Panc1 (cell line): ENCODE measurements around the gene RAB11FIP3. TPM values are rescaled to one million over a fixed set of nuclear protein-coding genes. Genes with fewer than 3 reads are reported as not detected.

Experiments used
- ATAC-seq: fragments of 200-7000 bp; cut with Tn5 transposase; 2 replicates; pipeline ENCODE4 v1.9.1; 2020; ENCODE audit warnings: mild to moderate bottlenecking, moderate library complexity
- BruUV-seq: library from RNA; stranded (reverse); fragments of 400-500 nt; replicated peaks from 2 replicates; lab custom pipeline; 2021; lab: Mats Ljungman, UMichigan
- CTCF ChIA-PET: fragments of 300-600 bp; sonication (Branson Sonifier 250); formaldehyde crosslinking; loops from one replicate; lab custom pipeline; 2022; ENCODE audit warnings: antibody characterized with exemption; lab: Charles Lee
- POLR2A ChIA-PET: fragments of 300-600 bp; sonication (Branson Sonifier 250); formaldehyde crosslinking; loops from one replicate; lab custom pipeline; 2022; ENCODE audit warnings: antibody characterized with exemption; lab: Charles Lee
- DNase-seq: peaks from one replicate; pipeline ENCODE4 v3.0.0-alpha.2; 2010; ENCODE audit warnings: low read depth, low spot score
- H3K27ac ChIP-seq: 2 replicates; pipeline ENCODE4 v1.5.1; 2011; ENCODE audit warnings: mild to moderate bottlenecking, low read length, inconsistent platforms
- H3K27me3 ChIP-seq: fragments of 200-500 bp; sonication (Bioruptor generic); 2 replicates; pipeline ENCODE4 v1.6.0; 2014; ENCODE audit warnings: low read length, inconsistent platforms; ENCODE audit not compliant: control insufficient read depth, insufficient read depth
- H3K36me3 ChIP-seq: fragments of 200-500 bp; sonication (Bioruptor generic); 2 replicates; pipeline ENCODE4 v1.5.1; 2014; ENCODE audit warnings: inconsistent platforms, mild to moderate bottlenecking, low read length, moderate library complexity; ENCODE audit not compliant: control insufficient read depth, insufficient read depth
- H3K4me1 ChIP-seq: 2 replicates; pipeline ENCODE4 v1.5.1; 2011; ENCODE audit warnings: inconsistent platforms, mild to moderate bottlenecking, low read length, moderate library complexity; ENCODE audit not compliant: control insufficient read depth, insufficient read depth
- H3K4me3 ChIP-seq, 2 experiments: 2 replicates each; pipeline ENCODE4 v1.5.1; 2011 to 2012; ENCODE audit warnings: low read depth in 2 of 2, low read length in 2 of 2, mild to moderate bottlenecking in 2 of 2, inconsistent platforms in 1 of 2, moderate library complexity in 1 of 2
- H3K9me3 ChIP-seq: fragments of 200-500 bp; sonication (Bioruptor generic); 2 replicates; pipeline ENCODE4 v1.5.1; 2014; ENCODE audit warnings: low read depth, mild to moderate bottlenecking, inconsistent platforms, low read length, moderate library complexity; ENCODE audit not compliant: control insufficient read depth, insufficient read depth
- POLR2AphosphoS5 ChIP-seq: IDR thresholded peaks from 2 replicates; pipeline ENCODE4 v1.6.1; 2012; ENCODE audit warnings: mild to moderate bottlenecking, low read depth, low read length, moderate library complexity
- SIN3A ChIP-seq: IDR thresholded peaks from 2 replicates; pipeline ENCODE4 v1.6.1; 2012; ENCODE audit warnings: low read depth, mild to moderate bottlenecking, low read length, moderate library complexity, borderline replicate concordance; ENCODE audit not compliant: insufficient read depth
- TCF7L2 ChIP-seq: IDR thresholded peaks from 2 replicates; pipeline ENCODE4 v1.6.1; 2011; ENCODE audit warnings: mild to moderate bottlenecking, low read depth, low read length, inconsistent platforms
- in situ Hi-C: cut with HindIII; loops from 2 replicates; pipeline ENCODE4 v1.10.0; 2016; ENCODE audit warnings: low sequenced_read_pairs, low pct_unique_long_range_greater_than_20kb
- intact Hi-C: fragments of 100-400 bp; cut with micrococcal nuclease; formaldehyde crosslinking; loops from one replicate; pipeline ENCODE4 v1.10.0; 2022; ENCODE audit not compliant: unreplicated experiment
- total RNA-seq: library from RNA; stranded (reverse); gene quantifications from one replicate; pipeline ENCODE4 v1.2.1, GENCODE V29; 2021; ENCODE audit not compliant: unreplicated experiment
- TF ChIP-seq, protein P1 (sequence below): fragments of 450-650 bp; IDR thresholded peaks from 2 replicates; pipeline ENCODE4 v1.5.1; 2017; ENCODE audit warnings: mild to moderate bottlenecking
- TF ChIP-seq, protein P2 (sequence below), 2 experiments: IDR thresholded peaks; 2 replicates each; pipeline ENCODE4 v1.6.1; 2011 to 2012; ENCODE audit warnings: low read depth in 2 of 2, control low read depth in 1 of 2, low read length in 1 of 2, mild to moderate bottlenecking in 1 of 2, moderate library complexity in 1 of 2; ENCODE audit not compliant: insufficient read depth in 1 of 2

RAB11FIP3 gene
- total RNA-seq, 1 experiment from 2014 or later: 57.3 TPM

DNA sequence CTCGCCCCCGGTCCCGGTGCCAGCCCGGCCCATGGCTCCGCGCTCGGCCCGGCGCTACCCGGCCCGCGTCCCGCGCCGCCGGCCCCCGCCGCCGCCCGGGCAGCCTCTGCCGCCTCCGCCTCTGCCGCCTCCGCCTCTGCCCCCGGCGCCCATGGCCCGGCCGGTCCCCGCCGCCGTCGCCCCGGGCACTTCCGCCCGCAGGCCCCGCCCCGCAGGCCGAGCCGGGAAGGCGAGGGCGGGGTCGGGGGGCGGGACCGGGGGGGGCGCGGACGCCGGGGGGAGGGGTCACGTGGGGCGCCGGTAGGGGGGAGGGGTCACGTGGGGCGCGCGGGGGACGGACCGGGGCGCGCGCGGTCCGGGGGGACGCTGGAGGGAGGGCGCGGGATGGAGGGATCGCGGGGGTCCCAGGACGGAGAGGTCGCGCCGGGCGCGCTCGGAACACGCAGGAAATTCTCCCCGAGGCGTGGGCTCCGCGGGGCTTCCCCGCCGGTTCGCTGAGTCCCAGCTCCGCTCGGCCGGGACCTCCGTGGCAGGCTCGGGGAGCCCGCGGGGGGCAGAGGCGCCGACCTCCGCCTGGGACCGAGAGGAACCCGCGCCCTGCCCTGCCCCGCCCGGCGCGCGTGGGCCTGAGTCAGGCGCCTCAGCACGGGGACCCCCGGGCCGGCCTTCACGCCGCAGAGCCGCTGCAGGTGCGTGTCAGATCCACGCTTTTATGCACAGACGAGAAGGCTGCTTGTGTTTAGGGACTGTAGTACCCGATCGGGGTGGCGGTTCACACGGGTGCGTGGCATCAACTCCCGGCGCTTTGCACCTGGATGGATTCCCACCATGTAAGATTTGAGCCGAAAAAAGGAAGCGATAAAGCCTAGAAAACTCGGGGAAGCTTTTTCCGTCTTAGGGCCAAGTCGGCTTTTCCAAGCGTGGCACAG is 43.4 kb upstream of the RAB11FIP3 start, which contains the start of gene PGAP6:
Gene PGAP6, minus strand, starts transcription at position 190 of the 929 bp plus-strand sequence. Its CDS starts 157 bp downstream, at position 33.
- Histone ChIP-seq H3K36me3 (no peaks in the 10 kb centered on the region), H3K9me3 (no peaks in the 10 kb centered on the region), H3K4me3 (peak within 1 kb of the TSS; percentile 83 to 84), H3K27me3 (no peaks in the 10 kb centered on the region), H3K27ac (peak within 1 kb of the TSS; percentile 87), H3K4me1 (peaks cover 46% of the 10 kb centered on the region)
- in situ Hi-C loops: no loop called here
- ChIA-PET POLR2A (interaction anchor here (0.6 kb wide), 1 partner anchor 14 kb away, joined by 6 read pairs; no protein-coding TSS in a partner anchor), CTCF (no interaction called here)
- BruUV-seq: TSS peak; percentile 87
- intact Hi-C loops: no loop called here
- ATAC-seq (peak; percentile 67), DNase-seq (no peak)
- TF ChIP-seq POLR2AphosphoS5: no peak
- TF ChIP-seq TCF7L2: no peak
- TF ChIP-seq, protein P1, sequence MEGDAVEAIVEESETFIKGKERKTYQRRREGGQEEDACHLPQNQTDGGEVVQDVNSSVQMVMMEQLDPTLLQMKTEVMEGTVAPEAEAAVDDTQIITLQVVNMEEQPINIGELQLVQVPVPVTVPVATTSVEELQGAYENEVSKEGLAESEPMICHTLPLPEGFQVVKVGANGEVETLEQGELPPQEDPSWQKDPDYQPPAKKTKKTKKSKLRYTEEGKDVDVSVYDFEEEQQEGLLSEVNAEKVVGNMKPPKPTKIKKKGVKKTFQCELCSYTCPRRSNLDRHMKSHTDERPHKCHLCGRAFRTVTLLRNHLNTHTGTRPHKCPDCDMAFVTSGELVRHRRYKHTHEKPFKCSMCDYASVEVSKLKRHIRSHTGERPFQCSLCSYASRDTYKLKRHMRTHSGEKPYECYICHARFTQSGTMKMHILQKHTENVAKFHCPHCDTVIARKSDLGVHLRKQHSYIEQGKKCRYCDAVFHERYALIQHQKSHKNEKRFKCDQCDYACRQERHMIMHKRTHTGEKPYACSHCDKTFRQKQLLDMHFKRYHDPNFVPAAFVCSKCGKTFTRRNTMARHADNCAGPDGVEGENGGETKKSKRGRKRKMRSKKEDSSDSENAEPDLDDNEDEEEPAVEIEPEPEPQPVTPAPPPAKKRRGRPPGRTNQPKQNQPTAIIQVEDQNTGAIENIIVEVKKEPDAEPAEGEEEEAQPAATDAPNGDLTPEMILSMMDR: no peak

DNA sequence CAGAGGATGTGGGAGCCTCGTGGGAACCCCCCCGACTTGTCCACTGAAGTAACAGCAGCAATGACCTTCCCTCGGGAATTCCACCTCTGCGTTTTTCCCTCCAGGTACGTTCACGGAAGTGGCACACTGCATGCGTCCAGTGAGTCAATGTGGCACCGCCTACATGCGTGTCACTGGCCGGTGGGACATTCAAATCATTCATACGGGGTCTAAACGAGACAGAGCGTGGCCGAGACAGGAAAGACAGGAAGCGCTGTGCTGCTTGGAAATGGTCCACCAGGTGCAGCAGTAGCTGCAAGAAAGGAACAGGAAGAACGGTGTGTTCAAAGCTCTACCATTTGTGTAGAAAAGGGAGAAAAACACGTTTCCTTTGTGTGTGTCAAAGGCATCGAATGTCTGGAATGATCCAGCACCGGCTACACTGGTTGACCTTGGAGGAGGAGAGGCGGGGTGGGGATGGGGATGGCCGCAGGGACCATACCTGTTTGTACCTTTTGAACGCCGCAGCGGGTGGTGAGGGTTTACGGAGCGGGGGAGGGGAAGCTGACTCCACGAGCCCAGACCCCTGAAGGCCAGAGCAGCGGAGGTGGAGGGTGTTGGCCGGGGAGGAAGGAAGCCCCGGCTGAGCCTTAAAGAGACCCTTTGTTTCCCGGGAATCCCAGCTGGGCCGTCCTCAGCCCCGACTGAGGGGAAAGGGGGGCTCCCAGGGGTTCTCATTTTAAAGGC is 42.0 kb upstream of the RAB11FIP3 start:
- Histone ChIP-seq H3K4me1 (peaks cover 49% of the 10 kb centered on the region), H3K36me3 (no peaks in the 10 kb centered on the region), H3K9me3 (no peaks in the 10 kb centered on the region), H3K4me3 (peak overlapping the region; percentile 66 to 83; a peak in 3 of 4 replicates), H3K27me3 (no peaks in the 10 kb centered on the region), H3K27ac (peak overlapping the region; percentile 87)
- no peak for DNase-seq
- TF ChIP-seq, protein P2, sequence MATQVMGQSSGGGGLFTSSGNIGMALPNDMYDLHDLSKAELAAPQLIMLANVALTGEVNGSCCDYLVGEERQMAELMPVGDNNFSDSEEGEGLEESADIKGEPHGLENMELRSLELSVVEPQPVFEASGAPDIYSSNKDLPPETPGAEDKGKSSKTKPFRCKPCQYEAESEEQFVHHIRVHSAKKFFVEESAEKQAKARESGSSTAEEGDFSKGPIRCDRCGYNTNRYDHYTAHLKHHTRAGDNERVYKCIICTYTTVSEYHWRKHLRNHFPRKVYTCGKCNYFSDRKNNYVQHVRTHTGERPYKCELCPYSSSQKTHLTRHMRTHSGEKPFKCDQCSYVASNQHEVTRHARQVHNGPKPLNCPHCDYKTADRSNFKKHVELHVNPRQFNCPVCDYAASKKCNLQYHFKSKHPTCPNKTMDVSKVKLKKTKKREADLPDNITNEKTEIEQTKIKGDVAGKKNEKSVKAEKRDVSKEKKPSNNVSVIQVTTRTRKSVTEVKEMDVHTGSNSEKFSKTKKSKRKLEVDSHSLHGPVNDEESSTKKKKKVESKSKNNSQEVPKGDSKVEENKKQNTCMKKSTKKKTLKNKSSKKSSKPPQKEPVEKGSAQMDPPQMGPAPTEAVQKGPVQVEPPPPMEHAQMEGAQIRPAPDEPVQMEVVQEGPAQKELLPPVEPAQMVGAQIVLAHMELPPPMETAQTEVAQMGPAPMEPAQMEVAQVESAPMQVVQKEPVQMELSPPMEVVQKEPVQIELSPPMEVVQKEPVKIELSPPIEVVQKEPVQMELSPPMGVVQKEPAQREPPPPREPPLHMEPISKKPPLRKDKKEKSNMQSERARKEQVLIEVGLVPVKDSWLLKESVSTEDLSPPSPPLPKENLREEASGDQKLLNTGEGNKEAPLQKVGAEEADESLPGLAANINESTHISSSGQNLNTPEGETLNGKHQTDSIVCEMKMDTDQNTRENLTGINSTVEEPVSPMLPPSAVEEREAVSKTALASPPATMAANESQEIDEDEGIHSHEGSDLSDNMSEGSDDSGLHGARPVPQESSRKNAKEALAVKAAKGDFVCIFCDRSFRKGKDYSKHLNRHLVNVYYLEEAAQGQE (IDR thresholded peaks at IDR 0.05; ENCODE audit: insufficient read depth in 1 of 2, low read depth in 2 of 2, low read length in 1 of 2): no peak
- TF ChIP-seq, protein P1: no peak
- TF ChIP-seq SIN3A (no peak), TCF7L2 (no peak), POLR2AphosphoS5 (no peak)
- 0 out of 2 replicates have a peak, but pooled peaks have one; percentile 23 for ATAC-seq
- in situ Hi-C loops (no loop called here), intact Hi-C loops (no loop called here)
- POLR2A ChIA-PET: no interaction called here
- no TSS peak for BruUV-seq
- CTCF ChIA-PET: interaction anchor here (0.6 kb wide), 1 partner anchor 37 kb away, joined by 3 read pairs; no protein-coding TSS in a partner anchor
